PC-9 (cell line): ENCODE measurements around the gene WBP2NL. TPM values are rescaled to one million over a fixed set of nuclear protein-coding genes. Genes with fewer than 3 reads are reported as not detected.

Experiments
- BruUV-seq: library from RNA; stranded (reverse); fragments of 400-500 nt; replicated peaks from 2 replicates; lab custom pipeline; 2021; lab: Mats Ljungman, UMichigan
- CTCF ChIA-PET: fragments of 300-600 bp; sonication (Branson Sonifier 250); formaldehyde crosslinking; loops from one replicate; lab custom pipeline; 2022; ENCODE audit warnings: antibody characterized with exemption; lab: Charles Lee
- POLR2A ChIA-PET: fragments of 300-600 bp; sonication (Branson Sonifier 250); formaldehyde crosslinking; loops from one replicate; lab custom pipeline; 2022; ENCODE audit warnings: antibody characterized with exemption; ENCODE audit not compliant: unreplicated experiment; lab: Charles Lee
- DNase-seq, 2 experiments: peaks; one replicate each; pipeline versions ENCODE4 v3.0.0 to v3.0.0-alpha.2; 2015 to 2022; ENCODE audit warnings: mixed read lengths in 1 of 2
- H2AFZ ChIP-seq: fragments of 200-600 bp; sonication (generic); 2 replicates; pipeline ENCODE4 v1.8.1; 2017; ENCODE audit warnings: antibody characterized with exemption
- H3F3A ChIP-seq: fragments of 200-600 bp; sonication (generic); 2 replicates; pipeline ENCODE4 v1.8.1; 2017; ENCODE audit warnings: antibody characterized with exemption, mild to moderate bottlenecking, low read depth; ENCODE audit not compliant: insufficient read depth
- H3K27ac ChIP-seq: fragments of 200-600 bp; sonication (generic); 2 replicates; pipeline ENCODE4 v1.6.1; 2016; ENCODE audit warnings: mixed run types
- H3K27me3 ChIP-seq: fragments of 200-600 bp; sonication (generic); 2 replicates; pipeline ENCODE4 v1.6.1; 2016; ENCODE audit warnings: low read depth, mixed run types; ENCODE audit not compliant: insufficient read depth
- H3K36me3 ChIP-seq: fragments of 200-600 bp; sonication (generic); 2 replicates; pipeline ENCODE4 v1.6.1; 2016; ENCODE audit warnings: low read depth, mixed run types
- H3K4me1 ChIP-seq: fragments of 200-600 bp; sonication (generic); replicated peaks from 2 replicates; pipeline ENCODE4 v1.6.1; 2016; ENCODE audit warnings: mixed run types; ENCODE audit not compliant: insufficient read depth
- H3K4me2 ChIP-seq: fragments of 200-600 bp; sonication (generic); 2 replicates; pipeline ENCODE4 v1.6.1; 2017; ENCODE audit warnings: mixed run types
- H3K4me3 ChIP-seq: fragments of 200-600 bp; sonication (generic); 2 replicates; pipeline ENCODE4 v1.6.1; 2016; ENCODE audit warnings: mixed run types
- H3K79me2 ChIP-seq: fragments of 200-600 bp; sonication (generic); 2 replicates; pipeline ENCODE4 v1.6.1; 2017; ENCODE audit warnings: low read depth, mixed run types
- H3K9me2 ChIP-seq: fragments of 200-600 bp; sonication (generic); 2 replicates; pipeline ENCODE4 v1.8.1; 2017; ENCODE audit warnings: mild to moderate bottlenecking; ENCODE audit not compliant: insufficient read depth
- H3K9me3 ChIP-seq: fragments of 200-600 bp; sonication (generic); 2 replicates; pipeline ENCODE4 v1.8.1; 2016; ENCODE audit warnings: low read depth; ENCODE audit not compliant: insufficient read depth
- H4K20me1 ChIP-seq: fragments of 200-600 bp; sonication (generic); 2 replicates; pipeline ENCODE4 v1.8.1; 2017; ENCODE audit not compliant: insufficient read depth
- EZH2 ChIP-seq: fragments of 200-600 bp; sonication (generic); IDR thresholded peaks from 2 replicates; pipeline ENCODE4 v1.8.0; 2017; ENCODE audit warnings: antibody characterized with exemption, low read depth
- intact Hi-C: fragments of 100-400 bp; cut with micrococcal nuclease; formaldehyde crosslinking; loops from one replicate; pipeline ENCODE4 v1.10.0; 2022; ENCODE audit not compliant: unreplicated experiment
- total RNA-seq: library from RNA; stranded (reverse); gene quantifications from 2 replicates; pipeline ENCODE4 v1.2.3, GENCODE V29; 2021
- TF ChIP-seq, protein P1 (sequence below): fragments of 200-600 bp; sonication (generic); conservative IDR thresholded peaks from 2 replicates; pipeline ENCODE4 v1.6.1; 2017; ENCODE audit warnings: mixed run types, antibody characterized with exemption, mild to moderate bottlenecking, moderate library complexity

WBP2NL gene
- total RNA-seq, 1 experiment from 2014 or later, result 7.1 TPM

DNA sequence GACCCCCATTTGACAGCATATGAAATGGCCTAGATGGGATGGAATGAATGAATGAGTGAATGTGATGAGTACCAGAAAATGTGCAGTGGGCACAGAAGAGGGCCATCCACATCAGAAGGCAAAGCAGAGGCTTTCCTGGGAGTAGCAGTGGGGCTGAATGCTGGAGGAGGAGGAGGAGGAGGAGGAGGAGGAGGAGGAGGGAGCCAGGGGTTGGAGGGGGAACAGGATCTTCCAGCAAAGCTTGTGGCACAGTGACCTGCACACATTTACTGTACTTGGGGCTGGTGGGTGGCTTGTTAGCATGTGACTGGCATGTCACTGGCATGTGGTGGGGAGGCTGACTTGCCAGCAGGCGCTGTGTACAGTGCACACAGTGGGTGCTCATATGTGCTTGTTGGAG is 19.9 kb upstream of the WBP2NL start:
- POLR2A ChIA-PET, result no interaction called here
- Histone ChIP-seq H3K9me3 (no peaks in the 10 kb centered on the region), H3K4me3 (no peak overlapping the region), H3K9me2 (no peaks in the 10 kb centered on the region), H3K79me2 (no peaks in the 10 kb centered on the region), H3K27ac (no peak overlapping the region), H3K36me3 (no peaks in the 10 kb centered on the region), H3K4me2 (no peak overlapping the region), H4K20me1 (no peaks in the 10 kb centered on the region), H2AFZ (no peak overlapping the region), H3F3A (peaks cover 32% of the 10 kb centered on the region; the same call in 1 of the 2 replicates), H3K27me3 (peaks cover 44% of the 10 kb centered on the region), H3K4me1 (peaks cover 9% of the 10 kb centered on the region)
- no peak for TF ChIP-seq EZH2
- TF ChIP-seq, protein P1, sequence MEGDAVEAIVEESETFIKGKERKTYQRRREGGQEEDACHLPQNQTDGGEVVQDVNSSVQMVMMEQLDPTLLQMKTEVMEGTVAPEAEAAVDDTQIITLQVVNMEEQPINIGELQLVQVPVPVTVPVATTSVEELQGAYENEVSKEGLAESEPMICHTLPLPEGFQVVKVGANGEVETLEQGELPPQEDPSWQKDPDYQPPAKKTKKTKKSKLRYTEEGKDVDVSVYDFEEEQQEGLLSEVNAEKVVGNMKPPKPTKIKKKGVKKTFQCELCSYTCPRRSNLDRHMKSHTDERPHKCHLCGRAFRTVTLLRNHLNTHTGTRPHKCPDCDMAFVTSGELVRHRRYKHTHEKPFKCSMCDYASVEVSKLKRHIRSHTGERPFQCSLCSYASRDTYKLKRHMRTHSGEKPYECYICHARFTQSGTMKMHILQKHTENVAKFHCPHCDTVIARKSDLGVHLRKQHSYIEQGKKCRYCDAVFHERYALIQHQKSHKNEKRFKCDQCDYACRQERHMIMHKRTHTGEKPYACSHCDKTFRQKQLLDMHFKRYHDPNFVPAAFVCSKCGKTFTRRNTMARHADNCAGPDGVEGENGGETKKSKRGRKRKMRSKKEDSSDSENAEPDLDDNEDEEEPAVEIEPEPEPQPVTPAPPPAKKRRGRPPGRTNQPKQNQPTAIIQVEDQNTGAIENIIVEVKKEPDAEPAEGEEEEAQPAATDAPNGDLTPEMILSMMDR, result no peak
- CTCF ChIA-PET, result no interaction called here
- DNase-seq, result no peak
- BruUV-seq, result no TSS peak
- intact Hi-C loops, result no loop called here

DNA sequence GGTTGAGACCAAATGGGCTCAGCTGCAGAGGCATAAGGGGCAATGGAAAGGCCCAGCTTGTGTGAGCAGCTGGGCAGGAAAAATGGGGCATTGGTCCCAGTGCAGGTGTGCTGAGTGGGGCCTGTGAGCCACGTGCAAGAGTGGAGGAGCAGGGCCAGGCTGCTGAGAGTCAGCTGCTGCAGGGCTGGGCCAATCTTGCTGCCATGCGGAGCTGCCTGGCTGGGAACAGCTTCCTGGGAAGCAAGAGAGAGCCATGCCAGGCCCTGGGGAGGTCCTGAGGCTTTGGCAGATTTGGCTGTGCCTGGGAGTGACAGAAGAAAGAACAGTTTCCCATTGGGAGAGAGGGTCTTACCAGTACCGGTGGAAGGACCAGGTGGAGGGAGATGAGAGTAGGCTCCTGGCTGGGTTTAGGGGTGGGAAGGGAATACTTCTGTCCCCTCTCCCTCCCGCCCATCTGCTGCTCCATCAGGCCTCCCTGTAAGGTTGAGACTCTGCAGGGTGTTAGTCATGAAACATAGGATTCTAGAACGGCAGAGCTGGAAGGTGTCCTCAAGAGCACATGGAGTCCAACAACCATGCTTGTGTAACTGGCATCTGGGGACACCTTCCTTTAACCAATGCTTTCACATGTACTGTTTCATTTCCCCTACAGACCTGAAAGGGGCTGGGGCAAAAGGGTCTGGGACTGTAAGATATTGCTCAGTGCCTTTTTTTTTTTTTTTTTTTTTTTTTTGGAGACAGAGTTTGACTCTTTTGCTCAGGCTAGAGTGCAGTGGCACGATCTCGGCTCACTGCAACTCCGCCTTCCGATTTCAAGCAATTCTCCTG is 19.0 kb upstream of the WBP2NL start:
- TF ChIP-seq, protein P1, result no peak
- TF ChIP-seq EZH2, result no peak
- peaks cover 13% of the 10 kb centered on the region for H3K4me1 ChIP-seq
- intact Hi-C loops, result no loop called here
- ChIA-PET CTCF (no interaction called here), POLR2A (no interaction called here)
- no peak for DNase-seq
- H3K9me3 ChIP-seq, result no peaks in the 10 kb centered on the region
- H4K20me1 ChIP-seq, result no peaks in the 10 kb centered on the region
- H3K4me3 ChIP-seq, result no peak overlapping the region
- H3K4me2 ChIP-seq, result no peak overlapping the region
- no peak overlapping the region for H2AFZ ChIP-seq
- peaks cover 27% of the 10 kb centered on the region; the same call in 1 of the 2 replicates for H3F3A ChIP-seq
- H3K36me3 ChIP-seq, result no peaks in the 10 kb centered on the region
- H3K9me2 ChIP-seq, result no peaks in the 10 kb centered on the region
- BruUV-seq, result no TSS peak
- H3K27me3 ChIP-seq, result peaks cover 37% of the 10 kb centered on the region
- no peaks in the 10 kb centered on the region for H3K79me2 ChIP-seq
- H3K27ac ChIP-seq, result no peak overlapping the region

DNA sequence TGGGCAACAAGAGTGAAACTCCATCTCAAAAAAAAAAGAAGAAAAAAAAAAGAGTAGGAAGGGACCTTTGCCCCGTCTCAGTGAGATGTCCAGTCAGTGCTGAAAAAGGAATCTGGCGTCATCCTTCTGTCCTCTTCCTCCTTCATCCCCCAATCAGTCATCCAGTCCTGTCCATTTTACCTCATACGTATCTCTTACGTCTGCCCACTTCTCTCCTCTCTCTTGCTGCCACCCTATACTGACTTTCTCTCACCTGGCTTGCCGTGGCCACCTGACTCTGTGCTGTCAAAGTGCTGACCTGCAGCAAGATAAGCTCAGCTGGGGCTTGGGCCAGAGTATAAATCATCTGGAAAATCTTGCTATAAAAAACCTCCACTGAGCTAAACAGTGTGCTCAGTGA is 15.7 kb upstream of the WBP2NL start:
- no peak overlapping the region for H3K4me3 ChIP-seq
- intact Hi-C loops, result no loop called here
- H3K9me2 ChIP-seq, result no peaks in the 10 kb centered on the region
- no peak overlapping the region for H3K27ac ChIP-seq
- H3F3A ChIP-seq, result peaks cover 12% of the 10 kb centered on the region; the same call in 1 of the 2 replicates
- CTCF ChIA-PET, result interaction anchor here (0.5 to 0.6 kb wide), 2 partner anchors 25 to 391 kb away, joined by 3 read pairs; no protein-coding TSS in a partner anchor
- no peaks in the 10 kb centered on the region for H4K20me1 ChIP-seq
- peaks cover 13% of the 10 kb centered on the region for H3K4me1 ChIP-seq
- no peaks in the 10 kb centered on the region for H3K9me3 ChIP-seq
- TF ChIP-seq EZH2, result no peak
- TF ChIP-seq, protein P1, result no peak
- no peaks in the 10 kb centered on the region for H3K79me2 ChIP-seq
- POLR2A ChIA-PET, result interaction anchor here (0.5 kb wide), 1 partner anchor 1952 kb away, joined by 12 read pairs; no protein-coding TSS in a partner anchor
- H3K4me2 ChIP-seq, result peak overlapping the region; percentile 11
- no peak for DNase-seq
- H3K36me3 ChIP-seq, result no peaks in the 10 kb centered on the region
- H3K27me3 ChIP-seq, result peaks cover 8% of the 10 kb centered on the region; the same call in 1 of the 2 replicates
- no TSS peak for BruUV-seq
- no peak overlapping the region for H2AFZ ChIP-seq
